CD14-positive monocyte (primary cell): ENCODE results near the gene BRIP1. TPM values are rescaled to one million over a fixed set of nuclear protein-coding genes. Genes with fewer than 3 reads are reported as not detected.
A peak's percentile ranks its signal among the peaks of the same experiment; 100 is the strongest.
"Not testable (repeated sequence)": the region's sequence is repeated elsewhere in the genome, so short reads cannot be mapped to it uniquely, and the experiment has no call there.

Source experiments
- DNase-seq, 3 donors: peaks; one replicate each; pipeline ENCODE4 v3.0.0-alpha.2; 2011 to 2022
- H2AFZ ChIP-seq: 2 replicates; pipeline ENCODE4 v1.6.0; 2012; ENCODE audit warnings: mild to moderate bottlenecking, low read depth, low read length, inconsistent platforms; ENCODE audit not compliant: insufficient read depth, poor library complexity, severe bottlenecking
- H3K27ac ChIP-seq, 2 donors: 1 replicate in 1 of 2; 2 replicates in 1 of 2; pipeline ENCODE4 v1.5.1; 2012 to 2013; ENCODE audit warnings: low read length in 2 of 2, control low read depth in 1 of 2, inconsistent platforms in 1 of 2, low read depth in 1 of 2, mild to moderate bottlenecking in 1 of 2
- H3K27me3 ChIP-seq, 2 donors: one replicate each; pipeline versions ENCODE4 v1.6.0 to v1.6.1; 2011 to 2013; ENCODE audit warnings: low read length in 2 of 2; ENCODE audit not compliant: control insufficient read depth in 2 of 2, insufficient read depth in 2 of 2
- H3K36me3 ChIP-seq, 2 donors: replicated peaks in 1 of 2; 1 replicate in 1 of 2; 2 replicates in 1 of 2; pipeline versions ENCODE4 v1.5.1 to v1.6.1; 2012 to 2013; ENCODE audit warnings: low read length in 2 of 2, control low read depth in 1 of 2, inconsistent platforms in 1 of 2, mild to moderate bottlenecking in 1 of 2; ENCODE audit not compliant: insufficient read depth in 2 of 2, control insufficient read depth in 1 of 2
- H3K4me1 ChIP-seq, 2 donors: 1 replicate in 1 of 2; 2 replicates in 1 of 2; pipeline versions ENCODE4 v1.5.1 to v1.6.1; 2012 to 2013; ENCODE audit warnings: low read length in 2 of 2, control low read depth in 1 of 2, inconsistent platforms in 1 of 2, mild to moderate bottlenecking in 1 of 2, moderate library complexity in 1 of 2; ENCODE audit not compliant: insufficient read depth in 2 of 2, control insufficient read depth in 1 of 2
- H3K4me2 ChIP-seq: replicated peaks from 2 replicates; pipeline ENCODE3; 2012; ENCODE audit warnings: low read length, moderate library complexity, mild to moderate bottlenecking; ENCODE audit not compliant: poor library complexity, severe bottlenecking; ENCODE audit errors: extremely low read depth
- H3K4me3 ChIP-seq, 3 experiments: fragments of 200-600 bp in 1 of 3; sonication (generic) in 1 of 3; replicated peaks in 1 of 3; 1 replicate in 2 of 3; 2 replicates in 1 of 3; pipeline ENCODE4 v1.5.1; 2011 to 2013; ENCODE audit warnings: low read length in 3 of 3, mild to moderate bottlenecking in 3 of 3, control low read depth in 2 of 3, low read depth in 2 of 3, inconsistent platforms in 1 of 3, moderate library complexity in 1 of 3
- H3K79me2 ChIP-seq: 2 replicates; pipeline ENCODE4 v1.6.0; 2012; ENCODE audit warnings: mild to moderate bottlenecking, control low read depth, inconsistent platforms, low read length, moderate library complexity; ENCODE audit not compliant: insufficient read depth
- H3K9ac ChIP-seq: 2 replicates; pipeline ENCODE4 v1.6.0; 2017; ENCODE audit warnings: low read length, mild to moderate bottlenecking; ENCODE audit not compliant: insufficient read depth, poor library complexity, severe bottlenecking
- H3K9me3 ChIP-seq, 2 donors: replicated peaks in 1 of 2; 1 replicate in 1 of 2; 2 replicates in 1 of 2; pipeline versions ENCODE4 v1.5.1 to v1.6.1; 2012 to 2013; ENCODE audit warnings: low read length in 2 of 2, control low read depth in 1 of 2; ENCODE audit not compliant: control insufficient read depth in 1 of 2, insufficient read depth in 1 of 2
- H4K20me1 ChIP-seq: 2 replicates; pipeline ENCODE4 v1.6.0; 2012; ENCODE audit warnings: mild to moderate bottlenecking, low read length, control low read depth, moderate library complexity; ENCODE audit not compliant: insufficient read depth
- H3K27ac Mint-ChIP-seq, 7 donors: one replicate each; pipeline ENCODE4 v1.8.0; 2020; ENCODE audit warnings: mild to moderate bottlenecking in 7 of 7, mixed read lengths in 7 of 7, moderate library complexity in 6 of 7, inconsistent platforms in 2 of 7
- H3K27me3 Mint-ChIP-seq, 3 donors: one replicate each; pipeline ENCODE4 v1.8.0; 2021 to 2022; ENCODE audit warnings: low read depth in 3 of 3, mild to moderate bottlenecking in 3 of 3, mixed read lengths in 3 of 3, moderate library complexity in 3 of 3, inconsistent platforms in 1 of 3
- H3K36me3 Mint-ChIP-seq, 2 donors: one replicate each; pipeline ENCODE4 v1.8.0; 2020; ENCODE audit warnings: mixed read lengths in 2 of 2, inconsistent platforms in 1 of 2, mild to moderate bottlenecking in 1 of 2
- H3K4me1 Mint-ChIP-seq: one replicate; pipeline ENCODE4 v1.8.0; 2020; ENCODE audit warnings: mild to moderate bottlenecking, mixed read lengths
- H3K4me3 Mint-ChIP-seq, 2 donors: one replicate each; pipeline ENCODE4 v1.8.0; 2020; ENCODE audit warnings: mild to moderate bottlenecking in 2 of 2, mixed read lengths in 2 of 2, moderate library complexity in 1 of 2
- H3K9me3 Mint-ChIP-seq, 7 donors: one replicate each; pipeline ENCODE4 v1.8.0; 2020 to 2022; ENCODE audit warnings: mixed read lengths in 7 of 7, mild to moderate bottlenecking in 6 of 7, moderate library complexity in 6 of 7, inconsistent platforms in 2 of 7
- WGBS: methylation state at CpG from one replicate; pipeline ENCODE4 v1.1.5; 2013; ENCODE audit warnings: missing lambda C conversion rate; ENCODE audit not compliant: insufficient coverage; 5-methylcytosine and 5-hydroxymethylcytosine counted together
- intact Hi-C, 2 donors: fragments of 100-400 bp; cut with micrococcal nuclease; formaldehyde crosslinking; loops; one replicate each; pipeline versions ENCODE4 v1.15.0 to v1.15.1; 2023
- polyA plus RNA-seq, 3 donors: library from polyadenylated mRNA; depleted of rRNA in 1 of 3; unstranded in 2 of 3; stranded (reverse) in 1 of 3; fragments of 300-500 nt in 2 of 3; fragments of >200 nt in 1 of 3; fragmentation: Illumina TruSeq in 2 of 3; gene quantifications; 1 replicate in 2 of 3; 2 replicates in 1 of 3; pipeline ENCODE4 v1.2.3, GENCODE V29; 2012 to 2021
- TF ChIP-seq, protein P1 (sequence below): fragments of 200-600 bp; IDR thresholded peaks from one replicate; pipeline ENCODE4 v1.8.0; 2022; ENCODE audit warnings: antibody characterized with exemption, mild to moderate bottlenecking

The BRIP1 gene
- polyA plus RNA-seq, 3 donors = 0.11 to 0.12 TPM; not detected in 1

DNA sequence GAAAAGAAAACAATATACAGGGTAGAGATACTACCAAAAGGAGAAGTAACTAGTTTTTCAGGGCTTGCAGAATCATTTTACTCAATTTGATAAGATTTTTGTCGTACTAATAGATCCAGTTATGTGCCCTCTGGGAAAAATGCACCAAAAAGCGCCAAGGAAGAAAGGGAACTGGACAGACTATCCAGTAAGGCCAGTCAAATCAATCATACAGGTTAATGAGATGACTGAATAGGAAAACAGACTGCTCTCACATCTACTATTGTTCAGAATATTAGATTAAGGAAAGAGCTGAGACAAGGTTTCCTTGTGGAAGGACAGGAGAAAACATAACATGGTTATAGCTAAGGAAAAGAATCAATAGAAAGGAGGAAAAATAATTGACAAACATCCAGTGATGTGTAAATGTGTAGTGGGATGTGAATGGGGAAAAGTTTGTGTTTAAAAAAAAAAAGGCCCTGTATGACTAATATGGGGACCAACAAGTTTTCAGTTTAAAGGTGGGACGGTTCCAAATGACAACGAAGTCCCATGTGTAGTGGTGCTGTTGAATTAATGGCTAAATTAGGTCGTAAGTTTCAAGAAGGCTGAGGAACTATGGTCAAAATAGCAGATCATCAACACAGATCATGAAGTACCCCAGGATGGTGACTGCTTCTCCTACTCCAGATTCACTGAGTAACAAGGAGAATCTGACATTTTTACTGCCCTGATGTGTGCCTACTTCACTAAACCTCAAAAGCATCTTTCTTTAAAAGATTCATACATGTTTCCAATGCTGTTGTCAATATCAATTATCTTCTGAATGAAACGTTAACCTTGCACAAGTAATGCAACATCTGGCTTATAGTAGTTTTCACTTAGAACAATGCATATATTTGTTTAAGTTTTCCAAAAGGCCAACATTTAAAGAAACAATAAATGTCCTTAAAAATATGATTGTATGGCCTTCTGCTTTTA lies 40.7 kb downstream of the BRIP1 start:
- TF ChIP-seq, protein P1, sequence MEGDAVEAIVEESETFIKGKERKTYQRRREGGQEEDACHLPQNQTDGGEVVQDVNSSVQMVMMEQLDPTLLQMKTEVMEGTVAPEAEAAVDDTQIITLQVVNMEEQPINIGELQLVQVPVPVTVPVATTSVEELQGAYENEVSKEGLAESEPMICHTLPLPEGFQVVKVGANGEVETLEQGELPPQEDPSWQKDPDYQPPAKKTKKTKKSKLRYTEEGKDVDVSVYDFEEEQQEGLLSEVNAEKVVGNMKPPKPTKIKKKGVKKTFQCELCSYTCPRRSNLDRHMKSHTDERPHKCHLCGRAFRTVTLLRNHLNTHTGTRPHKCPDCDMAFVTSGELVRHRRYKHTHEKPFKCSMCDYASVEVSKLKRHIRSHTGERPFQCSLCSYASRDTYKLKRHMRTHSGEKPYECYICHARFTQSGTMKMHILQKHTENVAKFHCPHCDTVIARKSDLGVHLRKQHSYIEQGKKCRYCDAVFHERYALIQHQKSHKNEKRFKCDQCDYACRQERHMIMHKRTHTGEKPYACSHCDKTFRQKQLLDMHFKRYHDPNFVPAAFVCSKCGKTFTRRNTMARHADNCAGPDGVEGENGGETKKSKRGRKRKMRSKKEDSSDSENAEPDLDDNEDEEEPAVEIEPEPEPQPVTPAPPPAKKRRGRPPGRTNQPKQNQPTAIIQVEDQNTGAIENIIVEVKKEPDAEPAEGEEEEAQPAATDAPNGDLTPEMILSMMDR = no peak
- Histone ChIP-seq H3K27me3 (no peaks in the 10 kb centered on the region), H3K9me3 (peaks cover 0 to 6% of the 10 kb centered on the region in 2 donors), H3K9ac (no peak overlapping the region), H3K4me1 (no peaks in the 10 kb centered on the region), H3K79me2 (no peaks in the 10 kb centered on the region), H4K20me1 (no peaks in the 10 kb centered on the region), H3K27ac (no peak overlapping the region), H3K4me2 (no peak overlapping the region), H3K36me3 (peaks cover 0 to 5% of the 10 kb centered on the region in 2 donors), H2AFZ (no peak overlapping the region), H3K4me3 (no peak overlapping the region)
- no peak for DNase-seq
- H3K4me1 Mint-ChIP-seq = peaks cover 3% of the 10 kb centered on the region
- no peak overlapping the region for H3K4me3 Mint-ChIP-seq
- H3K36me3 Mint-ChIP-seq = peaks cover 32 to 61% of the 10 kb centered on the region in 2 donors
- 88% methylated on average over 1 of the region's 6 CpGs for WGBS
- peaks cover 0 to 2% (median 0%) of the 10 kb centered on the region in 3 donors for H3K27me3 Mint-ChIP-seq
- intact Hi-C loops = no loop called here
- H3K27ac Mint-ChIP-seq = no peak overlapping the region
- peaks cover 2 to 11% (median 5%) of the 10 kb centered on the region in 7 donors for H3K9me3 Mint-ChIP-seq

DNA sequence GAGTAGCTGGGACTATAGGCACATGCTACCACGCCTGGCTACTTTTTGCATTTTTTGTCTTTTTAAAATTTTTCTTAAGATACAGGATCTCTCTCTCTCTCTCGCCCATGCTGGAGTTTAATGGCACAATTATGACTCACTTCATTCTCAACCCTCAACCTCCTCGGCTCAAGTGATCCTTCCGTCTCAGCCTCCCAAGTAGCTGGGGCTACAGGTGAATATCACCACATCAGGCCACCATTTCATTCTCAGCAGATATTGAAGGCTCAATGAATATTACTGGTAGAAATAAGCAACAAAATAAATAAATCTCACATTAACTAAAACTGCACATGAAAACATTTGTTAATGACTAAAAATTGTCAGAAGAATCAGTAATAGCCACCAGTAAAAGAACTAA lies 41.7 kb downstream of the BRIP1 start:
- Mint-ChIP-seq H3K27me3 (peaks cover 0 to 2% (median 0%) of the 10 kb centered on the region in 3 donors), H3K4me1 (peaks cover 8% of the 10 kb centered on the region), H3K9me3 (peaks cover 2 to 9% (median 5%) of the 10 kb centered on the region in 7 donors), H3K4me3 (no peak overlapping the region), H3K36me3 (peaks cover 27 to 54% of the 10 kb centered on the region in 2 donors), H3K27ac (no peak overlapping the region)
- intact Hi-C loops = no loop called here
- 94% methylated on average over 2 of the region's 4 CpGs for WGBS
- Histone ChIP-seq H4K20me1 (no peaks in the 10 kb centered on the region), H3K9me3 (peaks cover 0 to 6% of the 10 kb centered on the region in 2 donors), H3K4me2 (no peak overlapping the region), H3K36me3 (peaks cover 0 to 5% of the 10 kb centered on the region in 2 donors), H3K27me3 (no peaks in the 10 kb centered on the region), H3K27ac (no peak overlapping the region), H2AFZ (no peak overlapping the region), H3K4me1 (peaks cover 3 to 7% of the 10 kb centered on the region in 2 donors), H3K4me3 (no peak overlapping the region), H3K79me2 (no peaks in the 10 kb centered on the region), H3K9ac (no peak overlapping the region)
- TF ChIP-seq, protein P1 = no peak
- no peak for DNase-seq

DNA sequence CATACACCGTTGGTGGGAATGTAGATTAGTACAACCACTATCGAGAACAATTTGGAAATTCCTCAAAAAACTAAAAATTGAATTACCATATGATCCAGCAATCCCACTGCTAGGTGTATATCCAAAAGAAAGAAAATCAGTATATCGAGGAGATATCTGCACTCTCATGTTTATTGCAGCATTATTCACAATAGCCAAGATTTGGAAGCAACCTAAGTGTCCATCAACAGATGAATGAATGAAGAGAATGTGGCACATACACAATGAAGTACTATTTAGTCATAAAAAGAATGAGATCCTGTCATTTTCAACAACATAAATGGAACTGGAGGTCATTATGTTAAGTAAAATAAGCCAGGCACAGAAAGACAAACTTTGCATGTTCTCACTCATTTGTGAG lies 44.1 kb downstream of the BRIP1 start:
- H3K36me3 ChIP-seq, H3K79me2 ChIP-seq: not testable (repeated sequence)

More for the DNA sequence above, 44.1 kb downstream of the BRIP1 start:
- H3K27ac ChIP-seq, H4K20me1 ChIP-seq, H3K9me3 ChIP-seq, H3K4me2 ChIP-seq, H3K9ac ChIP-seq, intact Hi-C loops, H3K9me3 Mint-ChIP-seq, H3K27me3 Mint-ChIP-seq, H3K4me3 Mint-ChIP-seq, H3K27me3 ChIP-seq, H2AFZ ChIP-seq, H3K4me3 ChIP-seq, DNase-seq: not testable (repeated sequence)
- H3K27ac Mint-ChIP-seq = peak overlapping the region in 1 of 7 donors; percentile 83
- H3K36me3 Mint-ChIP-seq = peaks cover 15 to 36% of the 10 kb centered on the region in 2 donors
- H3K4me1 ChIP-seq = peaks cover 10 to 16% of the 10 kb centered on the region in 2 donors
- H3K4me1 Mint-ChIP-seq = peaks cover 13% of the 10 kb centered on the region
- WGBS = no CpG with 5 or more reads among the region's 3 CpGs
